Liver (tissue), 9 donors: ENCODE results near the gene COL6A2. TPM values are rescaled to one million over a fixed set of nuclear protein-coding genes. Genes with fewer than 3 reads are reported as not detected.

ENCODE experiments used
- DNase-seq: peaks from one replicate; pipeline ENCODE4 v3.0.0-alpha.2; 2017; ENCODE audit warnings: low spot score
- H3K27ac ChIP-seq, 2 donors: one replicate each; pipeline ENCODE4 v1.7.0; 2013; ENCODE audit warnings: inconsistent platforms in 2 of 2, low read length in 2 of 2, control low read depth in 1 of 2, low read depth in 1 of 2, mild to moderate bottlenecking in 1 of 2
- H3K27me3 ChIP-seq, 4 donors: one replicate each; pipeline versions ENCODE4 v1.6.1 to v1.7.0; 2013; ENCODE audit warnings: low read length in 3 of 4, inconsistent platforms in 1 of 4, mild to moderate bottlenecking in 1 of 4, moderate library complexity in 1 of 4; ENCODE audit not compliant: control insufficient read depth in 4 of 4, insufficient read depth in 4 of 4
- H3K36me3 ChIP-seq, 4 donors: one replicate each; pipeline versions ENCODE4 v1.6.1 to v1.7.0; 2013; ENCODE audit warnings: low read length in 3 of 4, mild to moderate bottlenecking in 3 of 4, low read depth in 1 of 4, moderate library complexity in 1 of 4; ENCODE audit not compliant: control insufficient read depth in 4 of 4, insufficient read depth in 3 of 4
- H3K4me1 ChIP-seq, 4 donors: one replicate each; pipeline versions ENCODE4 v1.6.1 to v1.7.0; 2013; ENCODE audit warnings: low read length in 3 of 4, mild to moderate bottlenecking in 3 of 4, moderate library complexity in 1 of 4; ENCODE audit not compliant: control insufficient read depth in 4 of 4, insufficient read depth in 4 of 4
- H3K4me3 ChIP-seq, 3 donors: one replicate each; pipeline versions ENCODE4 v1.6.1 to v1.7.0; 2013; ENCODE audit warnings: low read length in 3 of 3, control low read depth in 1 of 3, low read depth in 1 of 3, mild to moderate bottlenecking in 1 of 3
- H3K9ac ChIP-seq, 2 donors: one replicate each; pipeline ENCODE4 v1.7.0; 2013; ENCODE audit warnings: low read length in 2 of 2, mild to moderate bottlenecking in 2 of 2, moderate library complexity in 2 of 2, control low read depth in 1 of 2, low read depth in 1 of 2
- H3K9me3 ChIP-seq, 4 donors: one replicate each; pipeline versions ENCODE4 v1.6.1 to v1.7.0; 2013; ENCODE audit warnings: low read length in 3 of 4; ENCODE audit not compliant: control insufficient read depth in 4 of 4
- EGR1 ChIP-seq, 2 donors: IDR thresholded peaks; 2 replicates each; pipeline ENCODE4 v1.6.1; 2016 to 2018; ENCODE audit warnings: antibody characterized with exemption in 2 of 2, low read depth in 2 of 2
- FOXA1 ChIP-seq: IDR thresholded peaks from 2 replicates; pipeline ENCODE4 v1.6.1; 2016; ENCODE audit warnings: antibody characterized with exemption
- FOXA2 ChIP-seq: IDR thresholded peaks from 2 replicates; pipeline ENCODE4 v1.6.1; 2016; ENCODE audit warnings: antibody characterized with exemption
- GABPA ChIP-seq, 2 donors: IDR thresholded peaks in 1 of 2; conservative IDR thresholded peaks in 1 of 2; 2 replicates each; pipeline ENCODE4 v1.6.1; 2016; ENCODE audit warnings: antibody characterized with exemption in 2 of 2, mild to moderate bottlenecking in 1 of 2, moderate library complexity in 1 of 2
- NR2F2 ChIP-seq: IDR thresholded peaks from 2 replicates; pipeline ENCODE4 v1.6.1; 2016; ENCODE audit warnings: antibody characterized with exemption
- RAD21 ChIP-seq, 2 donors: IDR thresholded peaks; 2 replicates each; pipeline ENCODE4 v1.6.1; 2016; ENCODE audit warnings: antibody characterized with exemption in 2 of 2, mild to moderate bottlenecking in 2 of 2
- REST ChIP-seq: IDR thresholded peaks from 2 replicates; pipeline ENCODE4 v1.6.1; 2016; ENCODE audit warnings: antibody characterized with exemption, mild to moderate bottlenecking
- RXRA ChIP-seq, 2 donors: IDR thresholded peaks; 2 replicates each; pipeline ENCODE4 v1.6.1; 2017 to 2018; ENCODE audit warnings: antibody characterized with exemption in 2 of 2, mild to moderate bottlenecking in 1 of 2
- SP1 ChIP-seq: IDR thresholded peaks from 2 replicates; pipeline ENCODE4 v1.6.1; 2018; ENCODE audit warnings: antibody characterized with exemption, mild to moderate bottlenecking
- TAF1 ChIP-seq: conservative IDR thresholded peaks from 2 replicates; pipeline ENCODE4 v1.6.1; 2016; ENCODE audit warnings: antibody characterized with exemption, mild to moderate bottlenecking
- YY1 ChIP-seq: IDR thresholded peaks from 2 replicates; pipeline ENCODE4 v1.6.1; 2016; ENCODE audit warnings: antibody characterized with exemption, mild to moderate bottlenecking
- ZBTB33 ChIP-seq: IDR thresholded peaks from 2 replicates; pipeline ENCODE4 v1.6.1; 2016; ENCODE audit warnings: antibody characterized with exemption
- WGBS: extraction: QIAGEN DNeasy Blood & Tissue Kit; methylation state at CpG from one replicate; pipeline ENCODE4 v1.1.7; 2013; 5-methylcytosine and 5-hydroxymethylcytosine counted together
- polyA plus RNA-seq, 2 donors: library from polyadenylated mRNA; stranded (reverse) in 1 of 2; unstranded in 1 of 2; fragments of 200-250 nt in 1 of 2; fragments of >200 nt in 1 of 2; fragmentation: Nextera tagmentation in 1 of 2; extraction: Ambion mirVana in 1 of 2; gene quantifications; one replicate each; pipeline versions ENCODE4 v1.2.1 to v1.2.3, GENCODE V29; 2013 to 2015
- total RNA-seq, 2 donors: library from RNA; depleted of rRNA; stranded (reverse); fragments of >200 nt; gene quantifications; one replicate each; pipeline ENCODE4 v1.2.3, GENCODE V29; 2014
- TF ChIP-seq, protein P1 (sequence below): fragments of 150-350 bp; IDR thresholded peaks from 2 replicates; pipeline ENCODE4 v1.5.1; 2017; ENCODE audit warnings: improper control_type of control experiment, low read depth, low read length; ENCODE audit not compliant: missing input control
- TF ChIP-seq, protein P2 (sequence below): IDR thresholded peaks from 2 replicates; pipeline ENCODE4 v1.6.1; 2016; ENCODE audit warnings: antibody characterized with exemption
- donor health status: healthy.
- donor health status: healthy.
- donor health status: healthy.
- donor health status: healthy.
- donor health status: healthy.

COL6A2 gene
- total and polyA plus RNA-seq, 4 donors = 5.8 to 80.8 (median 41.7) TPM

GRCh38 chr21:46052703-46053651, 44.9 kb upstream of the COL6A2 start:
- Histone ChIP-seq H3K4me1 (no peaks in the 10 kb centered on the region), H3K27ac (no peak overlapping the region)
- no peak for DNase-seq

DNA sequence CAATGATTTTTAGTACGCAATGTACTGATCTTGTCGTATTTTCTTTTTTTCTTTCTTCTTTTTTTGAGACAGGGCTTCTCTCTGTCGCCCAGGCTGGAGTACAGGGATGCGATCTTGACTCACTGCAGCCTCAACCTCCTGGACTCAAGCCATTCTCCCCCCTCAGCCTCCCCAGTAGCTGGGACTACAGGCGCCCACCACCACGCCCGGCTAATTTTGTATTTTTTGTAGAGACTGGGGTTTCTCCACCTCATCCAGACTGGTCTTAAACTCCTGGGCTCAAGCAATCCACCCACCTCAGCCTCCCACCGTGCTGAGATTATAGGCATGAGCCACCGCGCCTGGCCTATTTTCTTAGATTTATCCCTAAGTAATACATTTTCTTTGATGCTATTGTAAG, 43.9 kb upstream of the COL6A2 start:
- no peak overlapping the region for H3K27ac ChIP-seq
- no peaks in the 10 kb centered on the region for H3K4me1 ChIP-seq
- no peak overlapping the region for H3K4me3 ChIP-seq
- no peak for DNase-seq
- no peaks in the 10 kb centered on the region for H3K9me3 ChIP-seq
- WGBS = 96% methylated on average over 10 of the region's 10 CpGs
- no peaks in the 10 kb centered on the region for H3K36me3 ChIP-seq
- TF ChIP-seq NR2F2 (no peak), YY1 (no peak), SP1 (no peak), EGR1 (IDR thresholded peaks at IDR 0.05; ENCODE audit: low read depth in 2 of 2) (no peak), GABPA (IDR thresholded peaks at IDR 0.05 in 1 of 2, conservative IDR thresholded peaks at IDR 0.05 in 1 of 2) (no peak), RAD21 (IDR thresholded peaks at IDR 0.05) (no peak), RXRA (IDR thresholded peaks at IDR 0.05) (no peak), ZBTB33 (no peak), FOXA2 (no peak), REST (no peak)
- TF ChIP-seq, protein P1, sequence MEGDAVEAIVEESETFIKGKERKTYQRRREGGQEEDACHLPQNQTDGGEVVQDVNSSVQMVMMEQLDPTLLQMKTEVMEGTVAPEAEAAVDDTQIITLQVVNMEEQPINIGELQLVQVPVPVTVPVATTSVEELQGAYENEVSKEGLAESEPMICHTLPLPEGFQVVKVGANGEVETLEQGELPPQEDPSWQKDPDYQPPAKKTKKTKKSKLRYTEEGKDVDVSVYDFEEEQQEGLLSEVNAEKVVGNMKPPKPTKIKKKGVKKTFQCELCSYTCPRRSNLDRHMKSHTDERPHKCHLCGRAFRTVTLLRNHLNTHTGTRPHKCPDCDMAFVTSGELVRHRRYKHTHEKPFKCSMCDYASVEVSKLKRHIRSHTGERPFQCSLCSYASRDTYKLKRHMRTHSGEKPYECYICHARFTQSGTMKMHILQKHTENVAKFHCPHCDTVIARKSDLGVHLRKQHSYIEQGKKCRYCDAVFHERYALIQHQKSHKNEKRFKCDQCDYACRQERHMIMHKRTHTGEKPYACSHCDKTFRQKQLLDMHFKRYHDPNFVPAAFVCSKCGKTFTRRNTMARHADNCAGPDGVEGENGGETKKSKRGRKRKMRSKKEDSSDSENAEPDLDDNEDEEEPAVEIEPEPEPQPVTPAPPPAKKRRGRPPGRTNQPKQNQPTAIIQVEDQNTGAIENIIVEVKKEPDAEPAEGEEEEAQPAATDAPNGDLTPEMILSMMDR = no peak
- TF ChIP-seq, protein P2, sequence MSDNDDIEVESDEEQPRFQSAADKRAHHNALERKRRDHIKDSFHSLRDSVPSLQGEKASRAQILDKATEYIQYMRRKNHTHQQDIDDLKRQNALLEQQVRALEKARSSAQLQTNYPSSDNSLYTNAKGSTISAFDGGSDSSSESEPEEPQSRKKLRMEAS = no peak
- no peaks in the 10 kb centered on the region for H3K27me3 ChIP-seq
- H3K9ac ChIP-seq = no peak overlapping the region

More at GRCh38 chr21:46052703-46053651, 44.9 kb upstream of the COL6A2 start:
- TF ChIP-seq GABPA (IDR thresholded peaks at IDR 0.05 in 1 of 2, conservative IDR thresholded peaks at IDR 0.05 in 1 of 2) (no peak), FOXA2 (no peak), RXRA (IDR thresholded peaks at IDR 0.05) (no peak), FOXA1 (no peak), TAF1 (no peak)
- TF ChIP-seq, protein P2 = no peak
- TF ChIP-seq, protein P1 = no peak
- WGBS = 85% methylated on average over 31 of the region's 31 CpGs
- H3K9me3 ChIP-seq = no peaks in the 10 kb centered on the region
- H3K27me3 ChIP-seq = no peaks in the 10 kb centered on the region
- no peak overlapping the region for H3K4me3 ChIP-seq
- no peaks in the 10 kb centered on the region for H3K36me3 ChIP-seq
- no peak overlapping the region for H3K9ac ChIP-seq
